DOHH2 (cell line): ENCODE measurements around the gene SLC39A13.

ENCODE experiments used
- H3F3A ChIP-seq: fragments of 200-600 bp; sonication (generic), shearing (Covaris generic); 2 replicates; pipeline ENCODE4 v1.6.0; 2016; ENCODE audit warnings: antibody characterized with exemption, mild to moderate bottlenecking; ENCODE audit not compliant: control insufficient read depth, insufficient read depth
- H3K27ac ChIP-seq: fragments of 200-600 bp; sonication (generic); 2 replicates; pipeline ENCODE4 v1.5.1; 2014; ENCODE audit warnings: low read depth, mild to moderate bottlenecking, low read length, moderate library complexity
- H3K27me3 ChIP-seq: fragments of 200-600 bp; sonication (generic); 2 replicates; pipeline ENCODE4 v1.6.1; 2014; ENCODE audit warnings: mild to moderate bottlenecking, low read length, mixed read lengths; ENCODE audit not compliant: control insufficient read depth
- H3K36me3 ChIP-seq: fragments of 200-600 bp; sonication (generic); 2 replicates; pipeline ENCODE4 v1.6.1; 2014; ENCODE audit warnings: mild to moderate bottlenecking, low read length, moderate library complexity, mixed read lengths; ENCODE audit not compliant: control insufficient read depth
- H3K4me1 ChIP-seq: fragments of 200-600 bp; sonication (generic); 2 replicates; pipeline ENCODE4 v1.6.1; 2014; ENCODE audit warnings: mild to moderate bottlenecking, low read length, mixed read lengths; ENCODE audit not compliant: control insufficient read depth
- H3K4me2 ChIP-seq: fragments of 200-600 bp; sonication (generic); 2 replicates; pipeline ENCODE4 v1.6.0; 2014; ENCODE audit warnings: mild to moderate bottlenecking, low read length, moderate library complexity
- H3K4me3 ChIP-seq: fragments of 200-600 bp; sonication (generic); 2 replicates; pipeline ENCODE4 v1.5.1; 2014; ENCODE audit warnings: mild to moderate bottlenecking, low read length, mixed read lengths
- H3K79me2 ChIP-seq: fragments of 200-600 bp; sonication (generic); 2 replicates; pipeline ENCODE4 v1.6.1; 2014; ENCODE audit warnings: mild to moderate bottlenecking, low read length, mixed read lengths; ENCODE audit not compliant: control insufficient read depth
- H3K9me2 ChIP-seq: fragments of 200-600 bp; sonication (generic); replicated peaks from 2 replicates; pipeline ENCODE4 v1.6.1; 2014; ENCODE audit warnings: mild to moderate bottlenecking, low read length, mixed read lengths; ENCODE audit not compliant: control insufficient read depth
- H3K9me3 ChIP-seq: fragments of 200-600 bp; sonication (generic); 2 replicates; pipeline ENCODE4 v1.6.1; 2014; ENCODE audit warnings: antibody characterized with exemption, low read length, mixed read lengths; ENCODE audit not compliant: control insufficient read depth, insufficient read depth
- H4K20me1 ChIP-seq: fragments of 200-600 bp; sonication (generic); 2 replicates; pipeline ENCODE4 v1.6.0; 2014; ENCODE audit warnings: low read depth, mild to moderate bottlenecking, antibody characterized with exemption, low read length, moderate library complexity; ENCODE audit not compliant: control insufficient read depth, insufficient read depth
- CTCF ChIP-seq: fragments of 200-600 bp; sonication (generic); IDR thresholded peaks from one replicate; pipeline ENCODE4 v1.5.1; 2014; ENCODE audit warnings: antibody characterized with exemption, mild to moderate bottlenecking, low read depth, low read length; ENCODE audit not compliant: poor library complexity, severe bottlenecking
- EZH2phosphoT487 ChIP-seq: fragments of 200-600 bp; sonication (generic); IDR thresholded peaks from 2 replicates; pipeline ENCODE4 v1.6.1; 2017; ENCODE audit warnings: borderline replicate concordance, mild to moderate bottlenecking, antibody characterized with exemption, low read length, moderate library complexity, mixed read lengths

SLC39A13 gene

GRCh38 chr11:47390422-47390760 lies 18.0 kb upstream of the SLC39A13 start:
- H3K4me2 ChIP-seq, result no peak overlapping the region
- H3K36me3 ChIP-seq, result no peaks in the 10 kb centered on the region
- no peaks in the 10 kb centered on the region for H3K79me2 ChIP-seq
- peaks cover 50% of the 10 kb centered on the region for H3K4me1 ChIP-seq
- no peak overlapping the region for H3K27ac ChIP-seq
- no peaks in the 10 kb centered on the region for H4K20me1 ChIP-seq
- TF ChIP-seq CTCF (no peak), EZH2phosphoT487 (no peak)
- no peaks in the 10 kb centered on the region for H3K9me3 ChIP-seq
- H3F3A ChIP-seq, result no peaks in the 10 kb centered on the region
- no peaks in the 10 kb centered on the region for H3K9me2 ChIP-seq
- H3K27me3 ChIP-seq, result no peaks in the 10 kb centered on the region
- H3K4me3 ChIP-seq, result no peak overlapping the region

- H3K4me3 ChIP-seq, result no peak overlapping the region
- H3K79me2 ChIP-seq, result no peaks in the 10 kb centered on the region
- no peaks in the 10 kb centered on the region for H3K27me3 ChIP-seq
- no peaks in the 10 kb centered on the region for H3K9me2 ChIP-seq
- H3F3A ChIP-seq, result no peaks in the 10 kb centered on the region
- H3K27ac ChIP-seq, result no peak overlapping the region
- H3K4me2 ChIP-seq, result no peak overlapping the region
- no peak for TF ChIP-seq CTCF
- TF ChIP-seq EZH2phosphoT487, result no peak
- no peaks in the 10 kb centered on the region for H3K9me3 ChIP-seq
- peaks cover 58% of the 10 kb centered on the region for H3K4me1 ChIP-seq
- no peaks in the 10 kb centered on the region for H3K36me3 ChIP-seq
- H4K20me1 ChIP-seq, result no peaks in the 10 kb centered on the region
These were observed 17.3 kb upstream of the SLC39A13 start for GRCh38 chr11:47391077-47391583.

- H4K20me1 ChIP-seq, result no peaks in the 10 kb centered on the region
- no peaks in the 10 kb centered on the region for H3K27me3 ChIP-seq
- no peak overlapping the region for H3K4me3 ChIP-seq
- no peaks in the 10 kb centered on the region for H3F3A ChIP-seq
- peaks cover 62% of the 10 kb centered on the region for H3K4me1 ChIP-seq
- no peaks in the 10 kb centered on the region for H3K9me3 ChIP-seq
- H3K4me2 ChIP-seq, result no peak overlapping the region
- no peak overlapping the region for H3K27ac ChIP-seq
- no peaks in the 10 kb centered on the region for H3K79me2 ChIP-seq
- H3K36me3 ChIP-seq, result no peaks in the 10 kb centered on the region
- no peaks in the 10 kb centered on the region for H3K9me2 ChIP-seq
- TF ChIP-seq EZH2phosphoT487 (no peak), CTCF (no peak)
These were observed 16.5 kb upstream of the SLC39A13 start for GRCh38 chr11:47391711-47392432.
